H1 (cell line): ENCODE measurements around the gene ZNF808. TPM values are rescaled to one million over a fixed set of nuclear protein-coding genes. Genes with fewer than 3 reads are reported as not detected.
A peak's percentile ranks its signal among the peaks of the same experiment; 100 is the strongest.

Source experiments
- RFX5 ChIP-seq: IDR thresholded peaks from 2 replicates; pipeline ENCODE4 v1.6.1; 2011; ENCODE audit warnings: low read depth, low read length, improper control_type of control experiment, borderline replicate concordance
- TAF1 ChIP-seq: IDR thresholded peaks from 2 replicates; pipeline ENCODE4 v1.6.1; 2011; ENCODE audit warnings: mild to moderate bottlenecking, low read depth, low read length
- polyA plus RNA-seq, 7 experiments: library from polyadenylated mRNA; depleted of rRNA in 3 of 7; stranded (reverse) in 5 of 7; unstranded in 2 of 7; fragments of >200 nt in 5 of 7; fragments of 200-250 nt in 2 of 7; gene quantifications; 1 replicate in 5 of 7; 2 replicates in 1 of 7; 4 replicates in 1 of 7; pipeline versions ENCODE4 v1.2.1 to v1.2.3, GENCODE V29; 2011 to 2013; ENCODE audit warnings: missing spikeins in 2 of 7, mixed read lengths in 2 of 7
- total RNA-seq: library from RNA; stranded (reverse); fragmentation: NEBNext Ultra II Directional; extraction: Animal tissue kit (Norgen Biotek cat#: 25700); gene quantifications from 2 replicates; pipeline ENCODE4 v1.2.1, GENCODE V29; 2021

The ZNF808 gene
- total and polyA plus RNA-seq, 2 of the 8 experiments (the other 6 are each of a cell fraction or from before 2014, with no cell fraction given) = 3.9 to 25.9 TPM

DNA sequence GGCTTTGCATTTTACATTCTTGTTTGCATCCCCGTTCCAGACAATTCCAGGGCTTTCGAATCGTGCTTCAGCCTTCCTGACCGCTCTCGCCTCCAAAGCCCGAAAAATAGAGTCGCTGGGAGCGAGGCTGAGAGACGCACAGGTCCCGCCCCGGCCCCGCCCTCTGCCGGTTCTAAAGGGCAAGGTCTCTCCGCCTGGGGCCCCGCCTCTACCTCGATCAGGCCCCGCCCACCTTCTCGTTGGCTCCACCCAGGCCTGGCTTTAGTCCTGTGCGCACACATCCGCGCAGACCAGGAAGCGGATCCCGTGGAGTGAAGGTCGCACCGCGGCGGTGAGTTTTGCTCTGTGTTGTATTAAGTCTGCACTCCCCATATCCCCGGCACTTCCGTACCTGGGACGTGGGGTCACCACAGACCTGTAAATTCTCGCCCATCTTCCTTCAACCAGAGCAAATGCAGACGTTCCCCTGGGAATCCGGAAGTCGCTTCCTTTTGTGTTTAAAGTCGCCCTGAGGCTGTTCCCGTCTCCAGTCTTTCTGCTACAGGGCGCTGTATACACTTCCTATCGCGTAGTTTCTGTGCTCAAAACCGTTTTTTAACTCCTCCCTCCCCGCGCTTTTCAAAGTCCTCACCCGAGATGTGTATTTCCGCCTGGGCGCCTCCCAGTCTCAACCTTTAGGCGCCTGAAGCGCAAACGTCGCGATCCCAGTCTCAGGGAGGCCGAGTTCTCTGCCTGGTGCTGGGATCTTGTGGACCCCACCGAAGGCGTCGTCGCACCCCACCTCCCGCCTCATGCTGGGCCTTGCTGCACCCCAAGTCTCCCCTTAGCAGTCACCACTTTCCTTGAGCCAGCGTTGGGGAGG lies 42.8 kb downstream of the ZNF808 start, which contains the start of gene ZNF701 (continued):
- TF ChIP-seq RFX5 (no peak), TAF1 (peak; percentile 83)
